Right atrium auricular region (tissue), 2 donors: ENCODE results near the gene TEX52. TPM values are rescaled to one million over a fixed set of nuclear protein-coding genes. Genes with fewer than 3 reads are reported as not detected.
A peak's percentile ranks its signal among the peaks of the same experiment; 100 is the strongest.

Source experiments
- DNase-seq: peaks from one replicate; pipeline ENCODE4 v3.0.0-alpha.2; 2019; ENCODE audit warnings: low spot score
- H3K27ac ChIP-seq, 2 donors: fragments of 200-600 bp; sonication (generic); 1 replicate in 1 of 2; 2 replicates in 1 of 2; pipeline ENCODE4 v1.5.1; 2016 to 2019
- H3K27me3 ChIP-seq, 2 donors: fragments of 200-600 bp; sonication (generic); one replicate each; pipeline versions ENCODE4 v1.5.1 to v1.6.0; 2017 to 2019
- H3K36me3 ChIP-seq: fragments of 200-600 bp; sonication (generic); one replicate; pipeline ENCODE4 v1.5.1; 2016
- H3K4me1 ChIP-seq, 2 donors: fragments of 200-600 bp; sonication (generic); one replicate each; pipeline versions ENCODE4 v1.5.1 to v1.6.0; 2017 to 2019
- H3K4me3 ChIP-seq, 2 donors: fragments of 200-600 bp; sonication (generic); 1 replicate in 1 of 2; 2 replicates in 1 of 2; pipeline ENCODE4 v1.5.1; 2017 to 2019; ENCODE audit warnings: mild to moderate bottlenecking in 1 of 2, moderate library complexity in 1 of 2
- H3K9me3 ChIP-seq, 2 donors: fragments of 200-600 bp; sonication (generic); one replicate each; pipeline ENCODE4 v1.5.1; 2019
- total RNA-seq, 2 donors: library from RNA; depleted of rRNA; stranded (reverse); fragments of >200 nt; gene quantifications; one replicate each; pipeline ENCODE4 v1.1.0, GENCODE V29; 2016
- TF ChIP-seq, protein P1 (sequence below), 2 donors: fragments of 200-600 bp; sonication (generic); IDR thresholded peaks; one replicate each; pipeline ENCODE4 v1.5.1; 2019; ENCODE audit warnings: antibody characterized with exemption in 2 of 2

Gene TEX52
- total RNA-seq, 2 donors from 2014 or later = not detected

DNA sequence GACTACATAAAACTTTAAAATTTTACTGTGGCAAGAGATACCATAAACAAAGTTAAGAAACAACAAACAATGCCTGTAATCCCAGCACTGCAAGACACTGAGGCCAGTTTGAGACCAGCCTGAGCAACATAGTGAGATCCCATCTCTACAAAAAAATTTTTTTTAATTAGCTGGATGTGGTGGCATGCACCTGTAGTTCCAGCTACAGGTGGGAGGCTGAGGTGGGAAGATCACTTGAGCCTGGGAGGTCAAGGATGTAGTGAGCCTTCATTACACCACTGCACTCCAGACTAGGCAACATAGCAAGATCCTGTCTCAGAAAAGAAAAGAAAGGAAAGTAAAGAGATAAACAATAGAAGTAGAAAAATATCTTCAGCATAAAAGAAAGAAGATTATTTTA is 3.3 kb upstream of the TEX52 start:
- Histone ChIP-seq H3K27me3 (no peaks in the 10 kb centered on the region), H3K27ac (no peak overlapping the region), H3K36me3 (no peaks in the 10 kb centered on the region), H3K9me3 (no peaks in the 10 kb centered on the region), H3K4me3 (no peak overlapping the region), H3K4me1 (peaks cover 0 to 5% of the 10 kb centered on the region in 2 donors)
- TF ChIP-seq, protein P1, sequence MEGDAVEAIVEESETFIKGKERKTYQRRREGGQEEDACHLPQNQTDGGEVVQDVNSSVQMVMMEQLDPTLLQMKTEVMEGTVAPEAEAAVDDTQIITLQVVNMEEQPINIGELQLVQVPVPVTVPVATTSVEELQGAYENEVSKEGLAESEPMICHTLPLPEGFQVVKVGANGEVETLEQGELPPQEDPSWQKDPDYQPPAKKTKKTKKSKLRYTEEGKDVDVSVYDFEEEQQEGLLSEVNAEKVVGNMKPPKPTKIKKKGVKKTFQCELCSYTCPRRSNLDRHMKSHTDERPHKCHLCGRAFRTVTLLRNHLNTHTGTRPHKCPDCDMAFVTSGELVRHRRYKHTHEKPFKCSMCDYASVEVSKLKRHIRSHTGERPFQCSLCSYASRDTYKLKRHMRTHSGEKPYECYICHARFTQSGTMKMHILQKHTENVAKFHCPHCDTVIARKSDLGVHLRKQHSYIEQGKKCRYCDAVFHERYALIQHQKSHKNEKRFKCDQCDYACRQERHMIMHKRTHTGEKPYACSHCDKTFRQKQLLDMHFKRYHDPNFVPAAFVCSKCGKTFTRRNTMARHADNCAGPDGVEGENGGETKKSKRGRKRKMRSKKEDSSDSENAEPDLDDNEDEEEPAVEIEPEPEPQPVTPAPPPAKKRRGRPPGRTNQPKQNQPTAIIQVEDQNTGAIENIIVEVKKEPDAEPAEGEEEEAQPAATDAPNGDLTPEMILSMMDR (IDR thresholded peaks at IDR 0.05) = no peak
- DNase-seq = no peak

DNA sequence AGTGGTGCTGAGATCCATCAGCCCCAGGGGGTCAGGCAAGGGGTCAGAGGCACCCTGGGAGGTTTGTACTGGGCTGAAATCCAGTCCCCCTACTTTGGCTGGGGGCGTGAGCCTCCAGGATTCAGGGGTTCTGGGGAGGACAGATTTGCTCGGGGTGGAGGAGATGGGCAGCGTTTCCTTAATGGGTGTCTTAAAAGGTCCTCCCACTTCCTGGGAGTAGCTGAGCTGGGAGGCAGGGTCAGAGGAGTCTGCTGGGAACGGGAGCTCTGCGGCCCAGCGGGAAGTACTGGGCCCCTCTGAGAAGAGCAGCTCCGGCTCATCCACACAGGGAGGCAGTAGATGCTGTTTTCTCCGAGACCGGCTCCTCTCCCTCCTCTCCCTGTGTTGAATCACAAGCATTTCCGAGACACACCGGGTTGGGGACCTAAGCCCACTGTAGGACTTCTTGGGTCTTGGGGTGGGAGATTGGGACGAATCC is 2.1 kb upstream of the TEX52 start:
- Histone ChIP-seq H3K27me3 (no peaks in the 10 kb centered on the region), H3K9me3 (no peaks in the 10 kb centered on the region), H3K36me3 (no peaks in the 10 kb centered on the region), H3K4me1 (peaks cover 0 to 5% of the 10 kb centered on the region in 2 donors), H3K27ac (peak overlapping the region in 1 of 2 donors; percentile 10), H3K4me3 (no peak overlapping the region)
- no peak for DNase-seq
- TF ChIP-seq, protein P1 (IDR thresholded peaks at IDR 0.05) = no peak

DNA sequence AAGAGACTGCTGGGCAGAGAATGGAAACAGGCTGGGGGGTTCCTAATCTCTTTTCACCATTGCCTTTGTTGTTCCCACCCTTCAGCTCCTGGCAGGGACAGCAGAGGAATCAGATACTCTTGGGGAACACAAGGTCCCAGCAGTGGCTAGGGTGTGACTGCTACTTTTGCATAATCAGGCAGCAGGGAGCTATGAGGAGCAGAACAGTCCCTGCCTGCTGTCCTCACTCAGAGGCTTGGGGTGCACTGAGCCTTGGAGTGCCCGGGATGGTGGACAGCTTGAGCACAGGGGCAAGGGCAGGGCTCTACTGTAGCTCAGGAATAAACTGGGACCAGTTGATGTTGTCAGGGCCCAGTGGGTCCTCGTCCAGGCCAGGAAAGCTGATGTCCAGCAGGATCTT is 1.5 kb upstream of the TEX52 start:
- no peaks in the 10 kb centered on the region for H3K27me3 ChIP-seq
- peaks cover 0 to 9% of the 10 kb centered on the region in 2 donors for H3K4me1 ChIP-seq
- DNase-seq = no peak
- H3K36me3 ChIP-seq = no peaks in the 10 kb centered on the region
- H3K27ac ChIP-seq = peak overlapping the region in 1 of 2 donors; percentile 10
- H3K4me3 ChIP-seq = no peak overlapping the region
- TF ChIP-seq, protein P1 (IDR thresholded peaks at IDR 0.05) = no peak
- H3K9me3 ChIP-seq = no peaks in the 10 kb centered on the region

DNA sequence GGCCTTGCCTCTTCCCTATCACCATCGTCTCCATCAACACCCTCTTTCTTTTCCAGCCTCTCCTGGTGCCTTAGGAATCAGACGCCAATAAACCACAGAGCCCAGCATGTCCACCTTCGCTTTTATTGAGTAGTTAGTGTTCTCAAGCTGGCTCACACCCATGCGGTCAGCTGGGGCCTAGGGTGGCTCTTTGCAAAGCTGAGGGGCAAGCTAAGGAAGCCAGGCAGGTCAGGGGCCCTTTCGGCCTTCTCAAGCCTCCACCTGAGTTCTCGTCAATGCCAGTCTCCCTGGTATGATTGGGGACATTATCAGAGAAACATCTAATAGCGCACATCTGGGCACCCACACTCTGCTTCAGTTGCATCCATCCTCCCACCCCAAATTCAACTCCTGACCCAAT is 737 bp upstream of the TEX52 start:
- H3K27ac ChIP-seq = no peak overlapping the region
- no peaks in the 10 kb centered on the region for H3K27me3 ChIP-seq
- DNase-seq = no peak
- peaks cover 0 to 9% of the 10 kb centered on the region in 2 donors for H3K4me1 ChIP-seq
- TF ChIP-seq, protein P1 (IDR thresholded peaks at IDR 0.05) = no peak
- no peak overlapping the region for H3K4me3 ChIP-seq
- no peaks in the 10 kb centered on the region for H3K36me3 ChIP-seq
- H3K9me3 ChIP-seq = no peaks in the 10 kb centered on the region

DNA sequence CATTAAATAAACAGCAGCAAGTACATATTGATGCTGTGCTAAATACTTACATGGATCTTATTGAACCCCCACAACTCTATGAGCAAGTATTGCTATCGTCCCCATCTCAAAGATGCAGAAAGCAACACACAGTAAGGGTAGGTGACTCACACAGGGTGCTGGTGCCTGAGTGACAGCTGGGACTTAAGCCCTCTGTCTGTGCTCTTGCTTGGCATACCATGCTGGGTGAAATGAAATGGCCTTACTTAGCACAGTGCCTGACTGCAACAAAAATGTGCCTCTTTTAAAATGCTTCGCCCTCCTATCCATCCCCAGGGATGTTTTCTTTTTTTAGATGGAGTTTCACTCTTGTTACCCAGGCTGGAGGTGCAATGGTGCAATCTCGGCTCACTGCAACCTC is 788 bp downstream of the TEX52 start:
- Histone ChIP-seq H3K4me3 (no peak overlapping the region), H3K27me3 (no peaks in the 10 kb centered on the region), H3K9me3 (no peaks in the 10 kb centered on the region), H3K36me3 (no peaks in the 10 kb centered on the region), H3K4me1 (peaks cover 0 to 9% of the 10 kb centered on the region in 2 donors), H3K27ac (no peak overlapping the region)
- TF ChIP-seq, protein P1 (IDR thresholded peaks at IDR 0.05) = no peak
- no peak for DNase-seq

DNA sequence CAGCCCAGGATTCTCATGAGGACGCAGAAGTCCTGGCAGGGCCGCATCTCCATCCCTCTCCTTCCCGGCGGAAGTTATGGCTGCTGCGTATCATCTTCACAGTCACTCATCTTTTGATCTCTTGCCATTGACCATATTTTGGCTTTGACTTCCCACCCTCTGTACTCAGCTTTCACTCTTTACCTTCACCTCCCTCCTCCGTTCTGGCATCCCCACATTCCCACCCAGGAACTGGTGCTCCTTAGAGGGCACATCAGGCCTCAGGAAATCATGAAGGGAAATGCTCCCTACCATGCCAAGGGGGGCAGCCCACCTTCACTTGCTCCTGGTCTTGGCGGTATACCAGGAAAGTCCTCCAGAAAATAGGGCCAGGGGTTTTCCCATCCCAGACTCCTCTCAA is 1.3 kb downstream of the TEX52 start:
- H3K27me3 ChIP-seq = no peaks in the 10 kb centered on the region
- no peak for DNase-seq
- no peaks in the 10 kb centered on the region for H3K9me3 ChIP-seq
- TF ChIP-seq, protein P1 (IDR thresholded peaks at IDR 0.05) = no peak
- peaks cover 0 to 9% of the 10 kb centered on the region in 2 donors for H3K4me1 ChIP-seq
- H3K36me3 ChIP-seq = no peaks in the 10 kb centered on the region
- H3K27ac ChIP-seq = no peak overlapping the region
- no peak overlapping the region for H3K4me3 ChIP-seq
